Measurements from ENCODE around the gene ANK3. TPM values are rescaled to one million over a fixed set of nuclear protein-coding genes. Genes with fewer than 3 reads are reported as not detected.

ANK3 gene
- total RNA-seq, 1 experiment from 2014 or later: 69.6 TPM

DNA sequence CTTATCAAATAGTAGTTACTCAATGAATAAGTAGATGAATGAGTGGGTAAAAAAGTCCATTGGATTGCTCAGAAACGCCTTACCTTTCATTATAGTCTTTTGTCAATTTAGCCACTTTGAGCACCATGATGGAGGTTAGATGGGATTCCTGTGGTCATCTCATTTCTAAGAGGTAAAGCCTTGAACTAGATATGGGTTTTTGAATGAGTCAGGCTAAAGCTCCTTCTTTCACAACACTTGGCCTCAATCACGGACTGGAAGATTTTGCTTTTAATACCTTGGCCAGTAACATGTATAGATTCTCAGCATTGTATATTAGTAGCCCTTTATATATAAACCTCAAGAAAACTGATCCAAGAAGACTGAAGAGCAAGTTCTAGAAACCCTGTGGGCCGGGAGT is 383.6 kb downstream of the ANK3 start (continued):
- TF ChIP-seq, protein P1, sequence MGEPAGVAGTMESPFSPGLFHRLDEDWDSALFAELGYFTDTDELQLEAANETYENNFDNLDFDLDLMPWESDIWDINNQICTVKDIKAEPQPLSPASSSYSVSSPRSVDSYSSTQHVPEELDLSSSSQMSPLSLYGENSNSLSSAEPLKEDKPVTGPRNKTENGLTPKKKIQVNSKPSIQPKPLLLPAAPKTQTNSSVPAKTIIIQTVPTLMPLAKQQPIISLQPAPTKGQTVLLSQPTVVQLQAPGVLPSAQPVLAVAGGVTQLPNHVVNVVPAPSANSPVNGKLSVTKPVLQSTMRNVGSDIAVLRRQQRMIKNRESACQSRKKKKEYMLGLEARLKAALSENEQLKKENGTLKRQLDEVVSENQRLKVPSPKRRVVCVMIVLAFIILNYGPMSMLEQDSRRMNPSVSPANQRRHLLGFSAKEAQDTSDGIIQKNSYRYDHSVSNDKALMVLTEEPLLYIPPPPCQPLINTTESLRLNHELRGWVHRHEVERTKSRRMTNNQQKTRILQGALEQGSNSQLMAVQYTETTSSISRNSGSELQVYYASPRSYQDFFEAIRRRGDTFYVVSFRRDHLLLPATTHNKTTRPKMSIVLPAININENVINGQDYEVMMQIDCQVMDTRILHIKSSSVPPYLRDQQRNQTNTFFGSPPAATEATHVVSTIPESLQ (CRISPR knock-in tag; IDR thresholded peaks at IDR 0.05): no peak
- TF ChIP-seq, protein P2, sequence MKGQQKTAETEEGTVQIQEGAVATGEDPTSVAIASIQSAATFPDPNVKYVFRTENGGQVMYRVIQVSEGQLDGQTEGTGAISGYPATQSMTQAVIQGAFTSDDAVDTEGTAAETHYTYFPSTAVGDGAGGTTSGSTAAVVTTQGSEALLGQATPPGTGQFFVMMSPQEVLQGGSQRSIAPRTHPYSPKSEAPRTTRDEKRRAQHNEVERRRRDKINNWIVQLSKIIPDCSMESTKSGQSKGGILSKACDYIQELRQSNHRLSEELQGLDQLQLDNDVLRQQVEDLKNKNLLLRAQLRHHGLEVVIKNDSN (CRISPR knock-in tag; IDR thresholded peaks at IDR 0.05): no peak
- no peak for TF ChIP-seq PRRX2 (CRISPR knock-in tag; IDR thresholded peaks at IDR 0.05)

DNA sequence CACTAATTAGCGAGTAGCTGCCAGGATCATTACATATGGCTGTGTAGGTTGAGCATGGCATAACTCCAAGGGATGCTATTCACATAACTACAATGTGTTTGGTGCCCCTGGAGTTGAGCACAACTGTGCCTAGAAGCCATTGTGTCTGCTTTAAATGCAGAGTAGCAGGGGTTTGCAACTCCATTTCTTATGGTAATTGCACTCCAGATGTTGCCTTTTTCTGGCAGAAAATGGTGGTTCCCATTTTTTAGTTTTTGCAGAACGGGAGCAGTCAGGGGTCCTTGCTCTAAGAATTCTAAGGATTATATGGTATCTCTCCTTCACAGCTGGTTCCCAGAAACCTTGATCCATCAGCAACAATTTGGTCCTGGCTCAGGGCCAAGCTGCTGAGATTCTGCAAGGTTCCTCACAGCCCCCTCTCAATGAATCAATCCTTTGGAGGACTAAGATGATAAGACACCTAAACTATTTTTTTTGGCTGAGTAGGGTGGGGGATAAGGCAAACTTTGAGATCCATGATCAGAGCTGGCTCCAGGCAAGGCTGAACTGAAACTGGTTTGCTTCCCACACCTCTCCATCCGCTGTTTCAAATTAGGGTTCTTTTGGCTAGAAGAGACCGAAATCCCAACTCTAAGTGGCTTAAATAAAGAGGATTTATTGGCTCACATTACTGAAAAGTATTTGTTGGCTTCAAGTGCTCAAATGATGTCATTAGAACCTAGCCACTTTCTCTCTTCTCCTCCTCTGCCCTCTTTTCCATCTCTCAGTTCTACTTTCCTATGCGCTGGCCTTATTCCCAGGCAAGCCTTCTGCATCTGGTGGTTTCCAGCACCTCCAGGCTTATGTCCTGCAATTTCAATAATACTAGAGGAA is 385.8 kb downstream of the ANK3 start:
- Mint-ChIP-seq H3K27me3 (ENCODE audit: low read depth) (no peaks in the 10 kb centered on the region), H3K4me3 (peak overlapping the region; percentile 14; the same call in 1 of the 2 replicates), H3K27ac (no peak overlapping the region; the same call in 1 of the 2 replicates), H3K4me1 (peaks cover 15% of the 10 kb centered on the region), H3K36me3 (peaks cover 10% of the 10 kb centered on the region), H3K9me3 (peaks cover 25% of the 10 kb centered on the region)
- TF ChIP-seq, protein P3, sequence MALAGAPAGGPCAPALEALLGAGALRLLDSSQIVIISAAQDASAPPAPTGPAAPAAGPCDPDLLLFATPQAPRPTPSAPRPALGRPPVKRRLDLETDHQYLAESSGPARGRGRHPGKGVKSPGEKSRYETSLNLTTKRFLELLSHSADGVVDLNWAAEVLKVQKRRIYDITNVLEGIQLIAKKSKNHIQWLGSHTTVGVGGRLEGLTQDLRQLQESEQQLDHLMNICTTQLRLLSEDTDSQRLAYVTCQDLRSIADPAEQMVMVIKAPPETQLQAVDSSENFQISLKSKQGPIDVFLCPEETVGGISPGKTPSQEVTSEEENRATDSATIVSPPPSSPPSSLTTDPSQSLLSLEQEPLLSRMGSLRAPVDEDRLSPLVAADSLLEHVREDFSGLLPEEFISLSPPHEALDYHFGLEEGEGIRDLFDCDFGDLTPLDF (CRISPR knock-in tag; IDR thresholded peaks at IDR 0.05): no peak
- TF ChIP-seq, protein P4, sequence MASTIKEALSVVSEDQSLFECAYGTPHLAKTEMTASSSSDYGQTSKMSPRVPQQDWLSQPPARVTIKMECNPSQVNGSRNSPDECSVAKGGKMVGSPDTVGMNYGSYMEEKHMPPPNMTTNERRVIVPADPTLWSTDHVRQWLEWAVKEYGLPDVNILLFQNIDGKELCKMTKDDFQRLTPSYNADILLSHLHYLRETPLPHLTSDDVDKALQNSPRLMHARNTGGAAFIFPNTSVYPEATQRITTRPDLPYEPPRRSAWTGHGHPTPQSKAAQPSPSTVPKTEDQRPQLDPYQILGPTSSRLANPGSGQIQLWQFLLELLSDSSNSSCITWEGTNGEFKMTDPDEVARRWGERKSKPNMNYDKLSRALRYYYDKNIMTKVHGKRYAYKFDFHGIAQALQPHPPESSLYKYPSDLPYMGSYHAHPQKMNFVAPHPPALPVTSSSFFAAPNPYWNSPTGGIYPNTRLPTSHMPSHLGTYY (CRISPR knock-in tag; IDR thresholded peaks at IDR 0.05): no peak
- TF ChIP-seq ZNF423 (CRISPR knock-in tag; IDR thresholded peaks at IDR 0.05) (peak; percentile 70), NFATC4 (CRISPR knock-in tag; IDR thresholded peaks at IDR 0.05) (no peak), CREM (CRISPR knock-in tag; IDR thresholded peaks at IDR 0.05) (peak; percentile 66; the same call in 1 of the 2 replicates), GABPB1 (CRISPR knock-in tag; IDR thresholded peaks at IDR 0.05) (no peak), ZNF671 (CRISPR knock-in tag; IDR thresholded peaks at IDR 0.05) (no peak), ZNF396 (CRISPR knock-in tag; IDR thresholded peaks at IDR 0.05; ENCODE audit: borderline replicate concordance) (0 out of 2 replicates have a peak, but pooled peaks have one; percentile 35), ETV6 (CRISPR knock-in tag; IDR thresholded peaks at IDR 0.05) (peak; percentile 53; the same call in 1 of the 2 replicates), TEAD1 (CRISPR knock-in tag; IDR thresholded peaks at IDR 0.05) (peak; percentile 81; the same call in 1 of the 2 replicates), SP1 (CRISPR knock-in tag; conservative IDR thresholded peaks at IDR 0.05) (no peak; the same call in 1 of the 2 replicates)
- TF ChIP-seq, protein P5, sequence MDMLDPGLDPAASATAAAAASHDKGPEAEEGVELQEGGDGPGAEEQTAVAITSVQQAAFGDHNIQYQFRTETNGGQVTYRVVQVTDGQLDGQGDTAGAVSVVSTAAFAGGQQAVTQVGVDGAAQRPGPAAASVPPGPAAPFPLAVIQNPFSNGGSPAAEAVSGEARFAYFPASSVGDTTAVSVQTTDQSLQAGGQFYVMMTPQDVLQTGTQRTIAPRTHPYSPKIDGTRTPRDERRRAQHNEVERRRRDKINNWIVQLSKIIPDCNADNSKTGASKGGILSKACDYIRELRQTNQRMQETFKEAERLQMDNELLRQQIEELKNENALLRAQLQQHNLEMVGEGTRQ (CRISPR knock-in tag; IDR thresholded peaks at IDR 0.05): no peak
- TF ChIP-seq, protein P6, sequence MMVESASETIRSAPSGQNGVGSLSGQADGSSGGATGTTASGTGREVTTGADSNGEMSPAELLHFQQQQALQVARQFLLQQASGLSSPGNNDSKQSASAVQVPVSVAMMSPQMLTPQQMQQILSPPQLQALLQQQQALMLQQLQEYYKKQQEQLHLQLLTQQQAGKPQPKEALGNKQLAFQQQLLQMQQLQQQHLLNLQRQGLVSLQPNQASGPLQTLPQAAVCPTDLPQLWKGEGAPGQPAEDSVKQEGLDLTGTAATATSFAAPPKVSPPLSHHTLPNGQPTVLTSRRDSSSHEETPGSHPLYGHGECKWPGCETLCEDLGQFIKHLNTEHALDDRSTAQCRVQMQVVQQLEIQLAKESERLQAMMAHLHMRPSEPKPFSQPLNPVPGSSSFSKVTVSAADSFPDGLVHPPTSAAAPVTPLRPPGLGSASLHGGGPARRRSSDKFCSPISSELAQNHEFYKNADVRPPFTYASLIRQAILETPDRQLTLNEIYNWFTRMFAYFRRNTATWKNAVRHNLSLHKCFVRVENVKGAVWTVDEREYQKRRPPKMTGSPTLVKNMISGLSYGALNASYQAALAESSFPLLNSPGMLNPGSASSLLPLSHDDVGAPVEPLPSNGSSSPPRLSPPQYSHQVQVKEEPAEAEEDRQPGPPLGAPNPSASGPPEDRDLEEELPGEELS (CRISPR knock-in tag; IDR thresholded peaks at IDR 0.05): peak; percentile 21; the same call in 1 of the 2 replicates
- TF ChIP-seq, protein P7, sequence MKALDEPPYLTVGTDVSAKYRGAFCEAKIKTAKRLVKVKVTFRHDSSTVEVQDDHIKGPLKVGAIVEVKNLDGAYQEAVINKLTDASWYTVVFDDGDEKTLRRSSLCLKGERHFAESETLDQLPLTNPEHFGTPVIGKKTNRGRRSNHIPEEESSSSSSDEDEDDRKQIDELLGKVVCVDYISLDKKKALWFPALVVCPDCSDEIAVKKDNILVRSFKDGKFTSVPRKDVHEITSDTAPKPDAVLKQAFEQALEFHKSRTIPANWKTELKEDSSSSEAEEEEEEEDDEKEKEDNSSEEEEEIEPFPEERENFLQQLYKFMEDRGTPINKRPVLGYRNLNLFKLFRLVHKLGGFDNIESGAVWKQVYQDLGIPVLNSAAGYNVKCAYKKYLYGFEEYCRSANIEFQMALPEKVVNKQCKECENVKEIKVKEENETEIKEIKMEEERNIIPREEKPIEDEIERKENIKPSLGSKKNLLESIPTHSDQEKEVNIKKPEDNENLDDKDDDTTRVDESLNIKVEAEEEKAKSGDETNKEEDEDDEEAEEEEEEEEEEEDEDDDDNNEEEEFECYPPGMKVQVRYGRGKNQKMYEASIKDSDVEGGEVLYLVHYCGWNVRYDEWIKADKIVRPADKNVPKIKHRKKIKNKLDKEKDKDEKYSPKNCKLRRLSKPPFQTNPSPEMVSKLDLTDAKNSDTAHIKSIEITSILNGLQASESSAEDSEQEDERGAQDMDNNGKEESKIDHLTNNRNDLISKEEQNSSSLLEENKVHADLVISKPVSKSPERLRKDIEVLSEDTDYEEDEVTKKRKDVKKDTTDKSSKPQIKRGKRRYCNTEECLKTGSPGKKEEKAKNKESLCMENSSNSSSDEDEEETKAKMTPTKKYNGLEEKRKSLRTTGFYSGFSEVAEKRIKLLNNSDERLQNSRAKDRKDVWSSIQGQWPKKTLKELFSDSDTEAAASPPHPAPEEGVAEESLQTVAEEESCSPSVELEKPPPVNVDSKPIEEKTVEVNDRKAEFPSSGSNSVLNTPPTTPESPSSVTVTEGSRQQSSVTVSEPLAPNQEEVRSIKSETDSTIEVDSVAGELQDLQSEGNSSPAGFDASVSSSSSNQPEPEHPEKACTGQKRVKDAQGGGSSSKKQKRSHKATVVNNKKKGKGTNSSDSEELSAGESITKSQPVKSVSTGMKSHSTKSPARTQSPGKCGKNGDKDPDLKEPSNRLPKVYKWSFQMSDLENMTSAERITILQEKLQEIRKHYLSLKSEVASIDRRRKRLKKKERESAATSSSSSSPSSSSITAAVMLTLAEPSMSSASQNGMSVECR (CRISPR knock-in tag; IDR thresholded peaks at IDR 0.05; ENCODE audit: borderline replicate concordance): no peak
- TF ChIP-seq, protein P8, sequence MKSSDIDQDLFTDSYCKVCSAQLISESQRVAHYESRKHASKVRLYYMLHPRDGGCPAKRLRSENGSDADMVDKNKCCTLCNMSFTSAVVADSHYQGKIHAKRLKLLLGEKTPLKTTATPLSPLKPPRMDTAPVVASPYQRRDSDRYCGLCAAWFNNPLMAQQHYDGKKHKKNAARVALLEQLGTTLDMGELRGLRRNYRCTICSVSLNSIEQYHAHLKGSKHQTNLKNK (CRISPR knock-in tag; IDR thresholded peaks at IDR 0.05): no peak
- TF ChIP-seq, protein P9, sequence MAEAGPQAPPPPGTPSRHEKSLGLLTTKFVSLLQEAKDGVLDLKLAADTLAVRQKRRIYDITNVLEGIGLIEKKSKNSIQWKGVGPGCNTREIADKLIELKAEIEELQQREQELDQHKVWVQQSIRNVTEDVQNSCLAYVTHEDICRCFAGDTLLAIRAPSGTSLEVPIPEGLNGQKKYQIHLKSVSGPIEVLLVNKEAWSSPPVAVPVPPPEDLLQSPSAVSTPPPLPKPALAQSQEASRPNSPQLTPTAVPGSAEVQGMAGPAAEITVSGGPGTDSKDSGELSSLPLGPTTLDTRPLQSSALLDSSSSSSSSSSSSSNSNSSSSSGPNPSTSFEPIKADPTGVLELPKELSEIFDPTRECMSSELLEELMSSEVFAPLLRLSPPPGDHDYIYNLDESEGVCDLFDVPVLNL (CRISPR knock-in tag; IDR thresholded peaks at IDR 0.05; ENCODE audit: borderline replicate concordance, low read depth): no peak
- peak; percentile 95 for ATAC-seq
- CTCF ChIA-PET: interaction anchor here (2.3 kb wide), 1 partner anchor 173 kb away, joined by 6 read pairs; no protein-coding TSS in a partner anchor
- POLR2A ChIA-PET: interaction anchor here (0.5 kb wide), 1 partner anchor 249 kb away, joined by 3 read pairs; no protein-coding TSS in a partner anchor
- DNase-seq (ENCODE audit: low spot score): peak; percentile 15

Measured in WTC11 (cell line).